GM12878 (cell line): ENCODE data around the gene SAP130. TPM values are rescaled to one million over a fixed set of nuclear protein-coding genes. Genes with fewer than 3 reads are reported as not detected.

Source experiments
- ATAC-seq: fragments of 200-7000 bp; cut with Tn5 transposase; 3 replicates; pipeline ENCODE4 v1.9.1; 2020; ENCODE audit warnings: mild to moderate bottlenecking, moderate library complexity
- BruUV-seq: library from RNA; stranded (reverse); fragments of 400-500 nt; replicated peaks from 2 replicates; lab custom pipeline; 2021; lab: Mats Ljungman, UMichigan
- CTCF ChIA-PET: fragments of 300-600 bp; sonication (Branson Sonifier 250); formaldehyde crosslinking; extraction: SDS; loops from one replicate; lab custom pipeline; 2021; ENCODE audit warnings: inconsistent platforms; lab: Yijun Ruan, JAX
- POLR2A ChIA-PET: fragments of 350-600 bp; formaldehyde crosslinking; extraction: SDS; loops from one replicate; lab custom pipeline; 2021; ENCODE audit warnings: inconsistent platforms; lab: Charles Lee
- RAD21 ChIA-PET: fragments of 300-600 bp; sonication (Branson Sonifier 250); formaldehyde crosslinking; loops from one replicate; lab custom pipeline; 2023; ENCODE audit warnings: antibody characterized with exemption; ENCODE audit not compliant: unreplicated experiment; lab: Charles Lee
- SMC1A ChIA-PET: fragments of 300-600 bp; sonication (Branson Sonifier 250); formaldehyde crosslinking; loops from one replicate; lab custom pipeline; 2023; ENCODE audit not compliant: unreplicated experiment, uncharacterized antibody; lab: Charles Lee
- DNase-seq: peaks from one replicate; pipeline ENCODE4 v3.0.0-alpha.2; 2011; ENCODE audit warnings: low read depth, low spot score
- FAIRE-seq: peaks from 3 replicates; lab custom pipeline; 2011; peaks lifted over from hg19 to GRCh38; lab: Jason Lieb, UNC
- H2AFZ ChIP-seq: 2 replicates; pipeline ENCODE4 v1.6.0; 2011; ENCODE audit warnings: low read depth, low read length, control low read depth; ENCODE audit not compliant: control insufficient read depth
- H3K27ac ChIP-seq: 2 replicates; pipeline ENCODE4 v1.5.1; 2011; ENCODE audit warnings: control low read depth; ENCODE audit not compliant: control insufficient read depth, insufficient read depth
- H3K27me3 ChIP-seq, 2 experiments: replicated peaks in 1 of 2; 2 replicates each; pipeline versions ENCODE4 v1.6.0 to v1.6.1; 2011; ENCODE audit warnings: low read length in 1 of 2; ENCODE audit not compliant: control insufficient read depth in 2 of 2, insufficient read depth in 2 of 2
- H3K36me3 ChIP-seq, 2 experiments: 2 replicates each; pipeline ENCODE4 v1.5.1; 2011; ENCODE audit warnings: low read length in 1 of 2; ENCODE audit not compliant: control insufficient read depth in 2 of 2, insufficient read depth in 2 of 2
- H3K4me1 ChIP-seq: 2 replicates; pipeline ENCODE4 v1.6.1; 2011; ENCODE audit warnings: mild to moderate bottlenecking, low read length, moderate library complexity, mixed read lengths; ENCODE audit not compliant: control insufficient read depth, insufficient read depth
- H3K4me2 ChIP-seq: 2 replicates; pipeline ENCODE4 v1.6.0; 2011; ENCODE audit warnings: control low read depth; ENCODE audit not compliant: control insufficient read depth, insufficient read depth
- H3K4me3 ChIP-seq: fragments of 200-600 bp; sonication (generic); 2 replicates; pipeline ENCODE4 v1.5.1; 2016
- H3K79me2 ChIP-seq: 2 replicates; pipeline ENCODE4 v1.6.0; 2011; ENCODE audit warnings: low read length; ENCODE audit not compliant: control insufficient read depth, insufficient read depth
- H3K9ac ChIP-seq: 2 replicates; pipeline ENCODE4 v1.8.0; 2011; ENCODE audit warnings: low read length, control low read depth, mixed read lengths; ENCODE audit not compliant: control insufficient read depth, insufficient read depth
- H3K9me3 ChIP-seq: replicated peaks from 3 replicates; pipeline ENCODE4 v1.5.1; 2011; ENCODE audit warnings: mild to moderate bottlenecking, low read length; ENCODE audit not compliant: control insufficient read depth, insufficient read depth
- H4K20me1 ChIP-seq: 2 replicates; pipeline ENCODE4 v1.6.0; 2011; ENCODE audit not compliant: control insufficient read depth, insufficient read depth
- CBFB ChIP-seq: IDR thresholded peaks from 2 replicates; pipeline ENCODE4 v1.6.1; 2016; ENCODE audit warnings: antibody characterized with exemption, low read depth
- GABPA ChIP-seq: IDR thresholded peaks from 2 replicates; pipeline ENCODE4 v1.6.1; 2014; ENCODE audit warnings: antibody characterized with exemption, low read depth, mild to moderate bottlenecking, inconsistent platforms
- GATAD2B ChIP-seq: fragments of 450-650 bp; conservative IDR thresholded peaks from 2 replicates; pipeline ENCODE4 v1.6.1; 2017; ENCODE audit warnings: low read depth, mild to moderate bottlenecking, moderate library complexity
- JUND ChIP-seq: IDR thresholded peaks from 2 replicates; pipeline ENCODE4 v1.6.1; 2012; ENCODE audit warnings: low read depth, mild to moderate bottlenecking, low read length, improper control_type of control experiment, moderate library complexity
- MTA2 ChIP-seq: fragments of 450-650 bp; IDR thresholded peaks from 2 replicates; pipeline ENCODE4 v1.6.1; 2016; ENCODE audit warnings: low read depth, mild to moderate bottlenecking, moderate library complexity
- NBN ChIP-seq: fragments of 450-650 bp; IDR thresholded peaks from 2 replicates; pipeline ENCODE4 v1.6.1; 2016
- PRDM15 ChIP-seq: fragments of 450-650 bp; formaldehyde crosslinking; IDR thresholded peaks from 2 replicates; pipeline ENCODE4 v1.4.0; 2020; ENCODE audit warnings: mild to moderate bottlenecking, moderate library complexity
- RB1 ChIP-seq: fragments of 450-650 bp; formaldehyde crosslinking; IDR thresholded peaks from 2 replicates; pipeline ENCODE4 v1.6.1; 2017; ENCODE audit warnings: mild to moderate bottlenecking, borderline replicate concordance
- SIX5 ChIP-seq: IDR thresholded peaks from 2 replicates; pipeline ENCODE4 v1.6.1; 2011; ENCODE audit warnings: mild to moderate bottlenecking, low read depth, low read length, moderate library complexity; ENCODE audit not compliant: severe bottlenecking
- SP1 ChIP-seq: IDR thresholded peaks from one replicate; pipeline ENCODE4 v1.6.1; 2011; ENCODE audit warnings: low read depth, low read length
- SPI1 ChIP-seq: IDR thresholded peaks from 2 replicates; pipeline ENCODE4 v1.6.1; 2011; ENCODE audit warnings: low read depth, mild to moderate bottlenecking, low read length, moderate library complexity, borderline replicate concordance; ENCODE audit not compliant: insufficient read depth
- SREBF1 ChIP-seq: IDR thresholded peaks from 2 replicates; pipeline ENCODE4 v1.6.1; 2012; ENCODE audit warnings: mild to moderate bottlenecking, low read length
- STAT1 ChIP-seq: fragments of 450-650 bp; conservative IDR thresholded peaks from 2 replicates; pipeline ENCODE4 v1.6.1; 2014; ENCODE audit warnings: antibody characterized with exemption, mild to moderate bottlenecking
- YY1 ChIP-seq: IDR thresholded peaks from 2 replicates; pipeline ENCODE4 v1.6.1; 2011; ENCODE audit warnings: low read depth, mild to moderate bottlenecking, low read length
- WGBS: methylation state at CpG from one replicate; pipeline ENCODE4 v1.1.6; 2016; ENCODE audit warnings: low lambda C conversion rate; ENCODE audit not compliant: insufficient replicate concordance, insufficient coverage; ENCODE audit errors: missing lambda C conversion rate; 5-methylcytosine and 5-hydroxymethylcytosine counted together
- in situ Hi-C: fragments of 300-500 bp; cut with MboI; formaldehyde crosslinking; loops from 9 replicates; pipeline ENCODE4 v1.14.3; 2018; ENCODE audit warnings: mixed read lengths
- intact Hi-C: fragments of 100-400 bp; cut with micrococcal nuclease; formaldehyde crosslinking; loops from one replicate; pipeline ENCODE4 v1.14.2; 2022; ENCODE audit not compliant: unreplicated experiment
- polyA plus RNA-seq, 11 experiments: library from polyadenylated mRNA; depleted of rRNA in 4 of 11; unstranded in 6 of 11; stranded (reverse) in 5 of 11; fragments of >200 nt; fragmentation: Nextera tagmentation in 4 of 11; fragmentation: Illumina TruSeq in 1 of 11; extraction: Ambion mirVana in 4 of 11; extraction: Trizol in 1 of 11; gene quantifications; 1 replicate in 1 of 11; 2 replicates in 10 of 11; pipeline versions ENCODE4 v1.2.1 to v1.2.3, GENCODE V29; 2011 to 2016; ENCODE audit warnings: inconsistent platforms in 2 of 11, missing spikeins in 2 of 11, low read depth in 1 of 11
- total RNA-seq, 4 experiments: library from RNA; depleted of rRNA in 3 of 4; stranded (reverse); fragments of >200 nt in 3 of 4; fragmentation: Illumina TruSeq in 1 of 4; extraction: Trizol in 1 of 4; gene quantifications; 2 replicates each; pipeline versions ENCODE4 v1.2.1 to v1.2.3, GENCODE V29; 2013 to 2021

The SAP130 gene
- total and polyA plus RNA-seq, 10 of the 15 experiments (the other 5 are each of a cell fraction or from before 2014, with no cell fraction given), result 5.0 to 26.2 (median 9.9) TPM

- no peak for TF ChIP-seq RB1
Measured at GRCh38 chr2:127951026-127951425, 76.8 kb downstream of the SAP130 start (continued).

- WGBS, result 97% methylated on average over 2 of the region's 2 CpGs
- H3K27ac ChIP-seq, result no peak overlapping the region
- TF ChIP-seq SPI1 (peak; percentile 90), NBN (no peak)
- TF ChIP-seq, all 136 proteins: peak for 1
- FAIRE-seq (no peak), DNase-seq (no peak), ATAC-seq (peak; percentile 27; the same call in 2 of the 3 replicates)
- H3K4me2 ChIP-seq, result no peak overlapping the region
- RAD21 ChIA-PET, result no interaction called here
- in situ Hi-C loops, result no loop called here
- SMC1A ChIA-PET, result no interaction called here
- BruUV-seq, result no TSS peak
- CTCF ChIA-PET, result no interaction called here
- H3K27me3 ChIP-seq, result no peaks in the 10 kb centered on the region
- intact Hi-C loops, result no loop called here
- no peak overlapping the region for H3K9ac ChIP-seq
- POLR2A ChIA-PET, result no interaction called here
- H3K36me3 ChIP-seq, result peaks cover 7 to 23% of the 10 kb centered on the region in 2 experiments
- no peak overlapping the region for H3K4me3 ChIP-seq
- 0 out of 2 replicates have a peak, but pooled peaks cover 4% of the 10 kb centered on the region for H3K4me1 ChIP-seq
- H3K9me3 ChIP-seq, result no peaks in the 10 kb centered on the region
- no peaks in the 10 kb centered on the region for H3K79me2 ChIP-seq
- no peak overlapping the region for H2AFZ ChIP-seq
- no peaks in the 10 kb centered on the region for H4K20me1 ChIP-seq
Measured at GRCh38 chr2:127950264-127950663, 77.6 kb downstream of the SAP130 start.

GRCh38 chr2:127945281-127945680, 82.6 kb downstream of the SAP130 start:
- Histone ChIP-seq H3K4me3 (no peak overlapping the region), H3K4me2 (no peak overlapping the region), H3K79me2 (no peaks in the 10 kb centered on the region), H3K9ac (no peak overlapping the region), H3K27me3 (no peaks in the 10 kb centered on the region), H3K4me1 (0 out of 2 replicates have a peak, but pooled peaks cover under 1% of the 10 kb centered on the region), H3K9me3 (no peaks in the 10 kb centered on the region), H4K20me1 (no peaks in the 10 kb centered on the region), H2AFZ (no peak overlapping the region), H3K36me3 (peaks cover 8 to 20% of the 10 kb centered on the region in 2 experiments), H3K27ac (no peak overlapping the region)
- FAIRE-seq (no peak), DNase-seq (no peak), ATAC-seq (no peak)
- no TSS peak for BruUV-seq
- no peak for TF ChIP-seq MTA2
- no peak for TF ChIP-seq JUND
- TF ChIP-seq PRDM15, result no peak
- TF ChIP-seq STAT1, result no peak
- TF ChIP-seq GABPA, result no peak
- TF ChIP-seq CBFB, result no peak
- no peak for TF ChIP-seq SP1
- no peak for TF ChIP-seq GATAD2B
- TF ChIP-seq YY1, result no peak
- no peak for TF ChIP-seq SREBF1
- TF ChIP-seq SIX5, result no peak
- in situ Hi-C loops (no loop called here), intact Hi-C loops (no loop called here)
- ChIA-PET CTCF (no interaction called here), RAD21 (no interaction called here), SMC1A (no interaction called here), POLR2A (no interaction called here)
- 87% methylated on average over 2 of the region's 2 CpGs for WGBS
